DND-41 (cell line): ENCODE results near the gene SLC25A19.

Source experiments
- ATAC-seq: fragments of 200-7000 bp; cut with Tn5 transposase; 3 replicates; pipeline ENCODE4 v1.9.1; 2021; ENCODE audit warnings: low read depth; ENCODE audit not compliant: insufficient read depth
- DNase-seq: peaks from one replicate; pipeline ENCODE4 v3.0.0-alpha.2; 2020
- H2AFZ ChIP-seq: 2 replicates; pipeline ENCODE4 v1.6.0; 2012; ENCODE audit warnings: low read depth, low read length
- H3K27ac ChIP-seq: 2 replicates; pipeline ENCODE4 v1.5.1; 2012; ENCODE audit warnings: low read length, inconsistent platforms
- H3K27me3 ChIP-seq: fragments of 200-600 bp; sonication (generic); 2 replicates; pipeline ENCODE4 v1.6.0; 2012; ENCODE audit warnings: low read length, mild to moderate bottlenecking, inconsistent platforms; ENCODE audit not compliant: insufficient read depth, poor library complexity
- H3K36me3 ChIP-seq: 2 replicates; pipeline ENCODE4 v1.5.1; 2012; ENCODE audit warnings: low read length, inconsistent platforms; ENCODE audit not compliant: insufficient read depth
- H3K4me1 ChIP-seq: 2 replicates; pipeline ENCODE4 v1.5.1; 2012; ENCODE audit warnings: mild to moderate bottlenecking, low read length; ENCODE audit not compliant: insufficient read depth
- H3K4me2 ChIP-seq: 2 replicates; pipeline ENCODE4 v1.6.0; 2012; ENCODE audit warnings: mild to moderate bottlenecking, moderate library complexity, low read length, inconsistent platforms; ENCODE audit not compliant: insufficient read depth
- H3K4me3 ChIP-seq, 2 experiments: fragments of 200-600 bp in 1 of 2; shearing (Covaris generic) in 1 of 2; 2 replicates each; pipeline ENCODE4 v1.5.1; 2012 to 2016; ENCODE audit warnings: inconsistent platforms in 2 of 2, low read length in 2 of 2, mild to moderate bottlenecking in 2 of 2, low read depth in 1 of 2, moderate library complexity in 1 of 2
- H3K79me2 ChIP-seq: 2 replicates; pipeline ENCODE4 v1.6.0; 2012; ENCODE audit warnings: low read length, inconsistent platforms; ENCODE audit not compliant: insufficient read depth
- H3K9ac ChIP-seq: 2 replicates; pipeline ENCODE4 v1.6.0; 2012; ENCODE audit warnings: low read depth, mild to moderate bottlenecking, inconsistent platforms, low read length, moderate library complexity
- H3K9me3 ChIP-seq: 2 replicates; pipeline ENCODE4 v1.5.1; 2012; ENCODE audit warnings: low read length, moderate library complexity, mild to moderate bottlenecking, inconsistent platforms; ENCODE audit not compliant: insufficient read depth, severe bottlenecking
- H4K20me1 ChIP-seq: 2 replicates; pipeline ENCODE4 v1.6.0; 2012; ENCODE audit warnings: low read length; ENCODE audit not compliant: insufficient read depth
- CTCF ChIP-seq: IDR thresholded peaks from 2 replicates; pipeline ENCODE4 v1.5.1; 2012; ENCODE audit warnings: borderline replicate concordance, low read length, moderate library complexity, mild to moderate bottlenecking; ENCODE audit not compliant: poor library complexity, severe bottlenecking; ENCODE audit errors: extremely low read depth
- EZH2 ChIP-seq: IDR thresholded peaks from 3 replicates; pipeline ENCODE4 v1.6.1; 2012; ENCODE audit warnings: borderline replicate concordance, low read depth, mild to moderate bottlenecking, moderate library complexity, low read length, inconsistent platforms; ENCODE audit not compliant: severe bottlenecking

Gene SLC25A19

GRCh38 chr17:75227729-75228128 lies 61.5 kb downstream of the SLC25A19 start:
- Histone ChIP-seq H3K4me2 (no peak overlapping the region), H3K27ac (no peak overlapping the region), H3K36me3 (peaks cover 92% of the 10 kb centered on the region), H3K79me2 (peaks cover 3% of the 10 kb centered on the region; the same call in 1 of the 2 replicates), H3K4me3 (no peak overlapping the region), H2AFZ (no peak overlapping the region), H3K27me3 (no peaks in the 10 kb centered on the region), H3K9me3 (no peaks in the 10 kb centered on the region), H3K9ac (no peak overlapping the region), H4K20me1 (peaks cover 2% of the 10 kb centered on the region; the same call in 1 of the 2 replicates), H3K4me1 (no peaks in the 10 kb centered on the region)
- no peak for DNase-seq
- TF ChIP-seq CTCF = no peak
- no peak for TF ChIP-seq EZH2
- ATAC-seq = no peak

- H3K4me3 ChIP-seq = no peak overlapping the region
- TF ChIP-seq CTCF (no peak), EZH2 (no peak)
- DNase-seq (no peak), ATAC-seq (no peak)
- no peak overlapping the region for H2AFZ ChIP-seq
- H3K27me3 ChIP-seq = no peaks in the 10 kb centered on the region
- no peaks in the 10 kb centered on the region for H3K9me3 ChIP-seq
- no peak overlapping the region for H3K27ac ChIP-seq
- no peak overlapping the region for H3K9ac ChIP-seq
- no peaks in the 10 kb centered on the region; the same call in 1 of the 2 replicates for H4K20me1 ChIP-seq
- H3K4me1 ChIP-seq = no peaks in the 10 kb centered on the region
- peaks cover 83% of the 10 kb centered on the region for H3K36me3 ChIP-seq
- H3K4me2 ChIP-seq = no peak overlapping the region
- H3K79me2 ChIP-seq = peaks cover 9% of the 10 kb centered on the region; the same call in 1 of the 2 replicates
These were observed 64.2 kb downstream of the SLC25A19 start for GRCh38 chr17:75225016-75225415.
